Keratinocyte (primary cell): ENCODE results near the gene CTRB1. TPM values are rescaled to one million over a fixed set of nuclear protein-coding genes. Genes with fewer than 3 reads are reported as not detected.

Experiments
- DNase-seq: peaks from one replicate; pipeline ENCODE4 v3.0.0-alpha.2; 2011; ENCODE audit warnings: low read depth, missing footprints, low spot score
- FAIRE-seq: peaks from 2 replicates; lab custom pipeline; 2011; peaks lifted over from hg19 to GRCh38; lab: Jason Lieb, UNC
- H2AFZ ChIP-seq: 2 replicates; pipeline ENCODE4 v1.6.0; 2012; ENCODE audit warnings: low read length, control low read depth, inconsistent platforms; ENCODE audit not compliant: control insufficient read depth
- H3K27ac ChIP-seq: 2 replicates; pipeline ENCODE4 v1.5.1; 2011; ENCODE audit warnings: low read length; ENCODE audit not compliant: control insufficient read depth, insufficient read depth
- H3K27me3 ChIP-seq: 3 replicates; pipeline ENCODE4 v1.6.0; 2011; ENCODE audit warnings: low read length; ENCODE audit not compliant: control insufficient read depth, insufficient read depth; ENCODE audit errors: extremely low read depth
- H3K36me3 ChIP-seq, 2 experiments: 2 replicates in 1 of 2; 3 replicates in 1 of 2; pipeline ENCODE4 v1.5.1; 2011; ENCODE audit warnings: low read length in 2 of 2, mild to moderate bottlenecking in 1 of 2; ENCODE audit not compliant: control insufficient read depth in 2 of 2, insufficient read depth in 2 of 2; ENCODE audit errors: extremely low read depth in 1 of 2
- H3K4me1 ChIP-seq: 3 replicates; pipeline ENCODE4 v1.5.1; 2011; ENCODE audit warnings: low read length; ENCODE audit not compliant: control insufficient read depth, insufficient read depth; ENCODE audit errors: extremely low read depth
- H3K4me2 ChIP-seq: 3 replicates; pipeline ENCODE4 v1.6.0; 2011; ENCODE audit warnings: low read depth, low read length; ENCODE audit not compliant: control insufficient read depth, insufficient read depth; ENCODE audit errors: extremely low read depth
- H3K4me3 ChIP-seq, 3 experiments: fragments of 200-600 bp in 1 of 3; sonication (generic) in 1 of 3; 2 replicates in 2 of 3; 3 replicates in 1 of 3; pipeline ENCODE4 v1.5.1; 2011 to 2016; ENCODE audit warnings: low read length in 3 of 3, mild to moderate bottlenecking in 3 of 3, control low read depth in 2 of 3, inconsistent platforms in 1 of 3, low read depth in 1 of 3, mixed read lengths in 1 of 3, mixed run types in 1 of 3, moderate library complexity in 1 of 3; ENCODE audit not compliant: control insufficient read depth in 2 of 3, insufficient read depth in 2 of 3; ENCODE audit errors: extremely low read depth in 1 of 3
- H3K79me2 ChIP-seq: 2 replicates; pipeline ENCODE4 v1.6.0; 2012; ENCODE audit warnings: low read length; ENCODE audit not compliant: control insufficient read depth, insufficient read depth
- H3K9ac ChIP-seq: 3 replicates; pipeline ENCODE4 v1.6.0; 2011; ENCODE audit warnings: low read length; ENCODE audit not compliant: control insufficient read depth, insufficient read depth; ENCODE audit errors: extremely low read depth
- H3K9me1 ChIP-seq: 3 replicates; pipeline ENCODE4 v1.6.0; 2011; ENCODE audit warnings: low read length; ENCODE audit not compliant: control insufficient read depth, insufficient read depth; ENCODE audit errors: extremely low read depth
- H3K9me3 ChIP-seq: 2 replicates; pipeline ENCODE4 v1.5.1; 2012; ENCODE audit warnings: low read depth, low read length; ENCODE audit not compliant: control insufficient read depth
- H4K20me1 ChIP-seq: 3 replicates; pipeline ENCODE4 v1.6.0; 2011; ENCODE audit warnings: low read length; ENCODE audit not compliant: control insufficient read depth, insufficient read depth; ENCODE audit errors: extremely low read depth
- CTCF ChIP-seq, 3 experiments: IDR thresholded peaks in 1 of 3; conservative IDR thresholded peaks in 1 of 3; optimal IDR thresholded peaks in 1 of 3; 2 replicates in 2 of 3; 3 replicates in 1 of 3; pipeline versions ENCODE3 to v1.5.1; 2011; ENCODE audit warnings: low read length in 3 of 3, mild to moderate bottlenecking in 3 of 3, moderate library complexity in 2 of 3, control low read depth in 1 of 3, inconsistent platforms in 1 of 3; ENCODE audit not compliant: insufficient read depth in 2 of 3; ENCODE audit errors: extremely low read depth in 1 of 3
- EZH2 ChIP-seq: IDR thresholded peaks from one replicate; pipeline ENCODE4 v1.6.1; 2012; ENCODE audit warnings: inconsistent platforms, mild to moderate bottlenecking, low read length, moderate library complexity
- dilution Hi-C: fragments of 300-500 bp; cut with MboI; formaldehyde crosslinking; loops from one replicate; pipeline ENCODE4 v1.7.0; 2020; ENCODE audit warnings: low sequenced_read_pairs; ENCODE audit not compliant: extremely low pct_ligation_motif_present
- polyA plus RNA-seq, 5 experiments: library from polyadenylated mRNA; depleted of rRNA in 3 of 5; stranded (reverse) in 3 of 5; stranded (forward) in 1 of 5; unstranded in 1 of 5; fragments of >200 nt; gene quantifications; 1 replicate in 1 of 5; 2 replicates in 3 of 5; 3 replicates in 1 of 5; pipeline versions ENCODE4 v1.2.1 to v1.2.3, GENCODE V29; 2011 to 2012; ENCODE audit warnings: missing spikeins in 2 of 5, low read depth in 1 of 5, low replicate concordance in 1 of 5

Gene CTRB1
- polyA plus RNA-seq, 1 donor (not counting 4 experiments of a cell fraction or from before 2014, with no cell fraction given), result not detected

GRCh38 chr16:75224306-75225082 is 5.7 kb downstream of the CTRB1 start:
- dilution Hi-C loops, result loop anchor here (25.0 kb wide), 1 partner anchor 163 kb away; no protein-coding TSS in a partner anchor
- Histone ChIP-seq H3K9ac (no peak overlapping the region), H3K36me3 (peaks cover 8 to 9% of the 10 kb centered on the region in 2 experiments), H3K4me2 (no peak overlapping the region), H4K20me1 (peaks cover 4% of the 10 kb centered on the region), H3K4me1 (no peaks in the 10 kb centered on the region), H3K9me1 (no peaks in the 10 kb centered on the region), H3K9me3 (no peaks in the 10 kb centered on the region), H2AFZ (no peak overlapping the region), H3K27me3 (peaks cover 13% of the 10 kb centered on the region), H3K79me2 (no peaks in the 10 kb centered on the region), H3K27ac (no peak overlapping the region), H3K4me3 (no peak overlapping the region)
- DNase-seq (no peak), FAIRE-seq (no peak)
- TF ChIP-seq CTCF (optimal IDR thresholded peaks at IDR 0.05 in 1 of 3, IDR thresholded peaks at IDR 0.05 in 1 of 3, conservative IDR thresholded peaks at IDR 0.05 in 1 of 3; ENCODE audit: extremely low read depth in 1 of 3, insufficient read depth in 2 of 3, low read length in 3 of 3) (no peak), EZH2 (no peak)

GRCh38 chr16:75225092-75225491 is 6.3 kb downstream of the CTRB1 start:
- Histone ChIP-seq H3K79me2 (no peaks in the 10 kb centered on the region), H3K36me3 (peaks cover 13 to 15% of the 10 kb centered on the region in 2 experiments), H3K9me1 (no peaks in the 10 kb centered on the region), H3K4me1 (no peaks in the 10 kb centered on the region), H3K4me2 (no peak overlapping the region), H2AFZ (no peak overlapping the region), H3K27ac (no peak overlapping the region), H3K9ac (no peak overlapping the region), H3K27me3 (peaks cover 13% of the 10 kb centered on the region), H4K20me1 (peaks cover 4% of the 10 kb centered on the region), H3K4me3 (no peak overlapping the region), H3K9me3 (no peaks in the 10 kb centered on the region)
- dilution Hi-C loops, result loop anchor here (25.0 kb wide), 1 partner anchor 162 kb away; no protein-coding TSS in a partner anchor
- DNase-seq (no peak), FAIRE-seq (no peak)
- TF ChIP-seq CTCF (optimal IDR thresholded peaks at IDR 0.05 in 1 of 3, IDR thresholded peaks at IDR 0.05 in 1 of 3, conservative IDR thresholded peaks at IDR 0.05 in 1 of 3; ENCODE audit: extremely low read depth in 1 of 3, insufficient read depth in 2 of 3, low read length in 3 of 3) (no peak), EZH2 (no peak)
